HG03354 (cell line): ENCODE results near the gene ST3GAL6.
A peak's percentile ranks its signal among the peaks of the same experiment; 100 is the strongest.

Experiments used
- ATAC-seq: cut with Tn5 transposase; IDR thresholded peaks from one replicate; pipeline ENCODE4 v1.9.1; 2021; ENCODE audit warnings: mild to moderate bottlenecking; ENCODE audit not compliant: unreplicated experiment, poor library complexity, severe bottlenecking

Gene ST3GAL6

GRCh38 chr3:98763076-98763475 lies at the start of gene ST3GAL6:
ST3GAL6 (plus strand) TSS chr3:98763340; CDS start chr3:98768441, 5,101 bp downstream.
- peak; percentile 58 for ATAC-seq

GRCh38 chr3:98713984-98714383 lies 49.2 kb upstream of the ST3GAL6 start:
- ATAC-seq: no peak

- ATAC-seq: no peak
These were observed 45.6 kb upstream of the ST3GAL6 start for GRCh38 chr3:98717584-98717983.

- no peak for ATAC-seq
These were observed 44.4 kb upstream of the ST3GAL6 start for GRCh38 chr3:98718730-98719129.

GRCh38 chr3:98721776-98722175 lies 41.4 kb upstream of the ST3GAL6 start:
- ATAC-seq: no peak

GRCh38 chr3:98722389-98722788 lies 40.8 kb upstream of the ST3GAL6 start:
- ATAC-seq: no peak

- ATAC-seq: no peak
These were observed 37.8 kb upstream of the ST3GAL6 start for GRCh38 chr3:98725352-98725751.

- ATAC-seq: no peak
These were observed 37.1 kb upstream of the ST3GAL6 start for GRCh38 chr3:98726084-98726483.

GRCh38 chr3:98727638-98728037 lies 35.5 kb upstream of the ST3GAL6 start:
- no peak for ATAC-seq

GRCh38 chr3:98728672-98729071 lies 34.5 kb upstream of the ST3GAL6 start:
- ATAC-seq: no peak

- ATAC-seq: peak; percentile 44
These were observed 32.8 kb upstream of the ST3GAL6 start for GRCh38 chr3:98730338-98730737.

GRCh38 chr3:98730886-98731537 lies 32.1 kb upstream of the ST3GAL6 start:
- ATAC-seq: no peak

GRCh38 chr3:98731720-98732285 lies 31.3 kb upstream of the ST3GAL6 start:
- peak; percentile 49 for ATAC-seq

GRCh38 chr3:98732286-98733052 lies 30.7 kb upstream of the ST3GAL6 start:
- ATAC-seq: peak; percentile 57

GRCh38 chr3:98733053-98733811 lies 29.9 kb upstream of the ST3GAL6 start:
- peak; percentile 33 for ATAC-seq

- ATAC-seq: peak; percentile 26
These were observed 29.3 kb upstream of the ST3GAL6 start for GRCh38 chr3:98733812-98734281.

GRCh38 chr3:98734306-98734705 lies 28.8 kb upstream of the ST3GAL6 start:
- no peak for ATAC-seq

GRCh38 chr3:98734735-98735134 lies 28.4 kb upstream of the ST3GAL6 start:
- ATAC-seq: no peak

GRCh38 chr3:98735296-98735695 lies 27.8 kb upstream of the ST3GAL6 start:
- no peak for ATAC-seq

- no peak for ATAC-seq
These were observed 27.3 kb upstream of the ST3GAL6 start for GRCh38 chr3:98735761-98736269.
